PC-9 (cell line): ENCODE measurements around the gene C5orf15.
"Not testable (repeated sequence)": the region's sequence is repeated elsewhere in the genome, so short reads cannot be mapped to it uniquely, and the experiment has no call there.

Experiments used
- CTCF ChIP-seq: fragments of 200-600 bp; sonication (generic); conservative IDR thresholded peaks from 2 replicates; pipeline ENCODE4 v1.6.1; 2017; ENCODE audit warnings: mixed run types, antibody characterized with exemption, mild to moderate bottlenecking, moderate library complexity
- EZH2 ChIP-seq: fragments of 200-600 bp; sonication (generic); IDR thresholded peaks from 2 replicates; pipeline ENCODE4 v1.8.0; 2017; ENCODE audit warnings: antibody characterized with exemption, low read depth

- not testable (repeated sequence) for TF ChIP-seq CTCF, EZH2
These were observed 12.2 kb downstream of the C5orf15 start for GRCh38 chr5:133956196-133956595.
